ENCODE data around the gene GPR137B.
A peak's percentile ranks its signal among the peaks of the same experiment; 100 is the strongest.
"Not testable (repeated sequence)": the region's sequence is repeated elsewhere in the genome, so short reads cannot be mapped to it uniquely, and the experiment has no call there.

The GPR137B gene, protein sequence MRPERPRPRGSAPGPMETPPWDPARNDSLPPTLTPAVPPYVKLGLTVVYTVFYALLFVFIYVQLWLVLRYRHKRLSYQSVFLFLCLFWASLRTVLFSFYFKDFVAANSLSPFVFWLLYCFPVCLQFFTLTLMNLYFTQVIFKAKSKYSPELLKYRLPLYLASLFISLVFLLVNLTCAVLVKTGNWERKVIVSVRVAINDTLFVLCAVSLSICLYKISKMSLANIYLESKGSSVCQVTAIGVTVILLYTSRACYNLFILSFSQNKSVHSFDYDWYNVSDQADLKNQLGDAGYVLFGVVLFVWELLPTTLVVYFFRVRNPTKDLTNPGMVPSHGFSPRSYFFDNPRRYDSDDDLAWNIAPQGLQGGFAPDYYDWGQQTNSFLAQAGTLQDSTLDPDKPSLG

DNA sequence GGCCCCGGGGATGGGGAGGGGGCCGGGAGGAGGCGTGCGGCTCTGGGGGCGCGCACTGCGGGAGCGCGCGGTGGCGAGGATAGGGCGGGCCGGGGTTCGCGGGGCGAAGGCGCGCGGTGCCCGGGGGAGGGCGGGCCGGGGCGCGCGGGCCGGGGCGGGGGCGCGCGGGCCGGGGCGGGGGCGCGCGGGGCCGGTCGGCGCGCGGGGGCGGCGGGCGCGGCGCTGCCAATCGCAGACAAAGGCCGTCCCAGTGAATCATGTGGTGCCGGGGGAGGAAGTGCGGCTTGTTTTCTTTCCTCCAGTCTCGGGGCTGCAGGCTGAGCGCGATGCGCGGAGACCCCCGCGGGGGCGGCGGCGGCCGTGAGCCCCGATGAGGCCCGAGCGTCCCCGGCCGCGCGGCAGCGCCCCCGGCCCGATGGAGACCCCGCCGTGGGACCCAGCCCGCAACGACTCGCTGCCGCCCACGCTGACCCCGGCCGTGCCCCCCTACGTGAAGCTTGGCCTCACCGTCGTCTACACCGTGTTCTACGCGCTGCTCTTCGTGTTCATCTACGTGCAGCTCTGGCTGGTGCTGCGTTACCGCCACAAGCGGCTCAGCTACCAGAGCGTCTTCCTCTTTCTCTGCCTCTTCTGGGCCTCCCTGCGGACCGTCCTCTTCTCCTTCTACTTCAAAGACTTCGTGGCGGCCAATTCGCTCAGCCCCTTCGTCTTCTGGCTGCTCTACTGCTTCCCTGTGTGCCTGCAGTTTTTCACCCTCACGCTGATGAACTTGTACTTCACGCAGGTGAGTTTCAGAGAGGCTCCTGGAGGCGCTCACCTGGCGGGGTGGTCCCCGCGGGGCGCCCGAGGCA is at the start of gene GPR137B:
TSS of gene GPR137B (plus strand) at position 287 of the 851 bp plus-strand sequence. CDS start at position 371, 84 bp downstream.
- Histone ChIP-seq H3K4me1 (peaks cover 11% of the 10 kb centered on the region), H3K9me3 (no peaks in the 10 kb centered on the region), H3K27me3 (ENCODE audit: low read depth) (peaks cover 12% of the 10 kb centered on the region; the same call in 1 of the 2 replicates), H3K36me3 (replicated peaks) (no peaks in the 10 kb centered on the region), H3K4me3 (peak within 1 kb of the TSS; percentile 60)
- in situ Hi-C loops (cut with MboI; ENCODE audit: low sequenced_read_pairs), result no loop called here
- peak; percentile 43 to 71 for DNase-seq (ENCODE audit: low spot score in 2 of 2)

DNA sequence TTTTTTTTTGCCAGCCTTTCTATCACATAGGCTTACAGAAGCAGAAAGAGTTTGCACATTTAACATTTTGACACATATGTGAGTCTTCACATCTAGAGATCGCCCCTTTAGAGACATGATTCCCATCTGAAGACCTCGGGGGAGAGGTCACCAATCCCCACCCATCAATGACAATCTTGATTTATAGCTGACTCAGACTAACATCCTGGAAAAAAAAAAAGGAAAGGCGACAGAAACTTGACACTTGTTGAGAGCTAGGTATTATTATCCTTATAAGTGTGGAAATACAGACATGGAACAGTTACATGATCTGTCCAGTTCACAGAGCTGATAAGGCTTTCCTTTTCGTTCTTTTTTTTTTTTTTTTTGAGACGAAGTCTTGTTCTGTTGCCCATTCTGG is 49.4 kb upstream of the GPR137B start:
- Histone ChIP-seq H3K36me3 (replicated peaks) (no peaks in the 10 kb centered on the region), H3K9me3 (no peaks in the 10 kb centered on the region), H3K4me3 (no peak overlapping the region), H3K27me3 (ENCODE audit: low read depth) (no peaks in the 10 kb centered on the region), H3K4me1 (no peaks in the 10 kb centered on the region)
- no peak for DNase-seq (ENCODE audit: low spot score in 2 of 2)
- in situ Hi-C loops (cut with MboI; ENCODE audit: low sequenced_read_pairs), result no loop called here

DNA sequence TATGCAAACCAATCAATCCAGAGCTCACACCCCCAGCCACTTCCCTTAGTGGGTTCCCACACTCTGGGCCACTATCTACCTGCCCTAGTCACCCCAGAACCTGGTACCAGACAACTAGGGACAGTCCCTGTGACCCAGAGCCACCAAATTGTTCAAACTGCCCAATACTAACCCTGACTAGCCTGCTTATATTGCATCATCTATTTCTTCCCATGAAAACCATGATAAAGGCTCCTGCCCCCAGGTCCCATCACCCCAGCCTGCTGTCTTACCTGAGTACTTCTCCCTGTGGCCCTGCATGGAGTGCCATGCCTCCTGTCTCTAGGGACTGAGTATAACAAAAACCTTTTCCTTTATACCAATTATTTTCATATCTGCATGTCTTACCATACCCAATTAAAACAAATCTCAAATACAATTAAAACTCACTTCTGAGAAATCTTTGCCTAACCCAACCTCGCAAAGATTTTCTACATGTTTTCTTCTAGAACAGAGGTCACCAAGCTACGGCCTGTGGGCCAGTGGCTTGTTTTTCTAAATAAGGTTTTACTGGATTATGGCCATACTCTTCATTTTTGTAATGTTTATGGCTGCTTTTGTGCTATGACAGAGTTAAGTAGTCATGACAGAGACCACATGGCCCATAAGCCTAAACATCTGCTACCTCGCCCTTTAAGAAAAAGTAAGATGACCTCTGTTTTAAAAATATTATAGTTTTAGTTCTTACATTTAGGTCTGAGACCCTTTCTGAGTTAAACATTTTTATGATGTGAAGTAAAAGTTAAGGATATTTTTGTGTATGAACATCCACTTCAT is 46.4 kb upstream of the GPR137B start:
- H3K4me3 ChIP-seq, result no peak overlapping the region
- DNase-seq (ENCODE audit: low spot score in 2 of 2), result no peak
- H3K36me3 ChIP-seq (replicated peaks), result no peaks in the 10 kb centered on the region
- H3K27me3 ChIP-seq (ENCODE audit: low read depth), result peaks cover 2% of the 10 kb centered on the region; the same call in 1 of the 2 replicates
- no peaks in the 10 kb centered on the region for H3K9me3 ChIP-seq
- no peaks in the 10 kb centered on the region for H3K4me1 ChIP-seq
- in situ Hi-C loops (cut with MboI; ENCODE audit: low sequenced_read_pairs), result no loop called here

DNA sequence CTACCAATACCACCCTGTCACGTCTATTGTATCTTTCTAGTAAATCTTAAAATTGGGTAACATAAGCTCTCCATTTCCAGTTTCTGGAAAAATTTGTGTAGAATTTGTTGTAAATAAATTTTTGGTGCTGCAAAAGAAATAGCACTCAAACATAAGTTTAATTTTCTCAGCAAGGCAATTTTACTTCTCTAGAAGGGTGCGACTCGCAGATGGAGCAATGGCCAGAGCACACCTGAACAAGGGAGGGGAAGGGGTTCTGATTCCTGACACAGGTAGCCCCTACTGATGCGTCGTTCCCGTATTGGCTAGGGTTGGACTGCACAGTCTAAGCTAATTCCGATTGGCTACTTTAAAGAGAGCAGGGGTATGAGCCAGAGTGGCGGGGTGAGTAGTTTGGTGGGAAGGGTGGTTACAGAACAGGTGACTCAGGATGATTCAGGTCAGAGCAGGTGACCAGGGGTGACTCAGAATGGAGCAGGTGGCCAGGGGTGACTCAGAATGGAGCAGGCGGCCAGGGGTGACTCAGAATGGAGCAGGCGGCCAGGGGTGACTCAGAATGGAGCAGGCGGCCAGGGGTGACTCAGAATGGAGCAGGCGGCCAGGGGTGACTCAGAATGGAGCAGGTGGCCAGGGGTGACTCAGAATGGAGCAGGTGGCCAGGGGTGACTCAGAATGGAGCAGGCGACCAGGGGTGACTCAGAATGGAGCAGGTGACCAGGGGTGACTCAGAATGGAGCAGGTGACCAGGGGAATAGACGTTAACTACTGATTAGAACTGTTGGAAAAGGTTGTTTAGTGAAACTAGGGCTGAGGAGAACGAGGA is 45.5 kb upstream of the GPR137B start:
- peak in 1 of 2 experiments; percentile 41 for DNase-seq (ENCODE audit: low spot score in 2 of 2)
- H3K4me1 ChIP-seq; H3K27me3 ChIP-seq (ENCODE audit: low read depth); H3K9me3 ChIP-seq; H3K4me3 ChIP-seq; H3K36me3 ChIP-seq (replicated peaks); in situ Hi-C loops (cut with MboI; ENCODE audit: low sequenced_read_pairs): not testable (repeated sequence)

DNA sequence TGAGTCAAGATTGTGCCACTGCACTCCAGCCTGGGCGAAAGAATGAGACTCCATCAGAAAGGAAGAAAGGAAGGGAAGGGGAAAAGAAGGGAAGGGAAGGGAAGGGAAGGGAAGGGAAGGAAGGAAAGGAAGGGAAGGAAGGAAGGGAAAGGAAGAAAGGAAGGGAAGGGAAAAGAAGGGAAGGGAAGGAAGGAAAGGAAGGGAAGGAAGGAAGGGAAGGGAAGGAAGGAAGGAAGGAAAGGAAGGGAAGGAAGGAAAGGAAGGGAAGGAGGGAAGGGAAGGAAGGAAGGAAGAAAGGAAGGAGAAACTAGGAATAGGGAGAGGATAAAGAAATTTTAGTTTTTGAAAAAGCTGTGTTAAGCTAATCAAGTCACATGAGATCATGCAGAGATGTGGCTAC is 44.1 kb upstream of the GPR137B start:
- Histone ChIP-seq H3K9me3 (no peaks in the 10 kb centered on the region), H3K4me3 (no peak overlapping the region), H3K27me3 (ENCODE audit: low read depth) (peaks cover 2% of the 10 kb centered on the region; the same call in 1 of the 2 replicates), H3K36me3 (replicated peaks) (no peaks in the 10 kb centered on the region), H3K4me1 (no peaks in the 10 kb centered on the region)
- in situ Hi-C loops (cut with MboI; ENCODE audit: low sequenced_read_pairs), result no loop called here
- DNase-seq (ENCODE audit: low spot score in 2 of 2), result no peak

DNA sequence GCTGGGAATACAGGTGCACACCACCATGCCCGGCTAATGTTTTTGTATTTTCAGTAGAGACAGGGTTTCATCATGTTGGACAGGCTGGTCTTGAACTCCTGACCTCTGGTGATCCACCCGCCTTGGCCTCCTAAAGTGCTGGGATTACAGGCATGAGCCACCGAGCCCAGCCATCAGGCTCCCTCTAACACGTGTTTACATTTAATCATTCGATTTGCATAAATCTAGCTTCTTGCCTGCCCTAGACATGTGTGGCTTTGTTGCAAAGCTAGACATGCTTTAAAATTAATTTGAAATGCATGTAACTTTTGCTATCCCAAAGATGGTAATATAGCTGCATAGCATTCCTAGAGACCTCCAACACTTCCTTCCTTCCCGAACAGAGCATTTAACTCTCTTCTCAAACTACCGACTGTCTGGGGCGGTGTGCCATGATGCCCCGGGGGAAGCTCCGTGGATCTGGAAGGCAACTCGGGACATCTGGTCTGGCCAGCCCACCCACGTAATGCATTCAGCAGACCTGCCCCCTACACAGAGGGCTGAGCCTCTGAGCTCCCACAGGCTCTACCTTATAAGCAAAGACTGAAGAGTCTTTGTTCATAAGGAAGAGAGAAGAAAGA is 42.9 kb upstream of the GPR137B start:
- Histone ChIP-seq H3K4me1 (no peaks in the 10 kb centered on the region), H3K4me3 (no peak overlapping the region), H3K27me3 (ENCODE audit: low read depth) (peaks cover 2% of the 10 kb centered on the region; the same call in 1 of the 2 replicates), H3K36me3 (replicated peaks) (no peaks in the 10 kb centered on the region), H3K9me3 (no peaks in the 10 kb centered on the region)
- in situ Hi-C loops (cut with MboI; ENCODE audit: low sequenced_read_pairs), result no loop called here
- no peak for DNase-seq (ENCODE audit: low spot score in 2 of 2)

DNA sequence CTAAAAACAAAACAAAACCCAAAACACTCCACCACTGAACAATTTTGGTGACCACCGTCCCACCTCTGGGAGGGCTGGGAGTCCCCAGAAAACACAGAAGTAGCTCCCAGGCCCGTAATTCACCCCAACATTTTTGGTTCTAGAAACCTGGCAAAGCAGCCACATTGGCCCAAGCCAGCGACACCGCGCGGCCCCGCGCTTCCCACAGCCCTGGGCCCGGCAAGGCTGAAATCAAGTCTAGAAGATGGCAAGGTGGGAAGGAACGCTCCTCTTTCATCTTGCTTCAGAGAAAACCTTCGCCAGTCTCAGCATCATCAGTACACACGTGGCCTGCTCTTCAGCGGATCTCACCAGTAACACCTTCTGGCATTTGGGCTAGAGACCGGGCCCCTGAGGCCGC is 41.5 kb upstream of the GPR137B start:
- Histone ChIP-seq H3K4me3 (no peak overlapping the region), H3K27me3 (ENCODE audit: low read depth) (peaks cover 2% of the 10 kb centered on the region; the same call in 1 of the 2 replicates), H3K4me1 (no peaks in the 10 kb centered on the region), H3K9me3 (no peaks in the 10 kb centered on the region), H3K36me3 (replicated peaks) (no peaks in the 10 kb centered on the region)
- in situ Hi-C loops (cut with MboI; ENCODE audit: low sequenced_read_pairs), result loop anchor here (10.0 to 25.0 kb wide), 2 partner anchors 434 to 762 kb away; no protein-coding TSS in a partner anchor
- DNase-seq (ENCODE audit: low spot score in 2 of 2), result no peak

DNA sequence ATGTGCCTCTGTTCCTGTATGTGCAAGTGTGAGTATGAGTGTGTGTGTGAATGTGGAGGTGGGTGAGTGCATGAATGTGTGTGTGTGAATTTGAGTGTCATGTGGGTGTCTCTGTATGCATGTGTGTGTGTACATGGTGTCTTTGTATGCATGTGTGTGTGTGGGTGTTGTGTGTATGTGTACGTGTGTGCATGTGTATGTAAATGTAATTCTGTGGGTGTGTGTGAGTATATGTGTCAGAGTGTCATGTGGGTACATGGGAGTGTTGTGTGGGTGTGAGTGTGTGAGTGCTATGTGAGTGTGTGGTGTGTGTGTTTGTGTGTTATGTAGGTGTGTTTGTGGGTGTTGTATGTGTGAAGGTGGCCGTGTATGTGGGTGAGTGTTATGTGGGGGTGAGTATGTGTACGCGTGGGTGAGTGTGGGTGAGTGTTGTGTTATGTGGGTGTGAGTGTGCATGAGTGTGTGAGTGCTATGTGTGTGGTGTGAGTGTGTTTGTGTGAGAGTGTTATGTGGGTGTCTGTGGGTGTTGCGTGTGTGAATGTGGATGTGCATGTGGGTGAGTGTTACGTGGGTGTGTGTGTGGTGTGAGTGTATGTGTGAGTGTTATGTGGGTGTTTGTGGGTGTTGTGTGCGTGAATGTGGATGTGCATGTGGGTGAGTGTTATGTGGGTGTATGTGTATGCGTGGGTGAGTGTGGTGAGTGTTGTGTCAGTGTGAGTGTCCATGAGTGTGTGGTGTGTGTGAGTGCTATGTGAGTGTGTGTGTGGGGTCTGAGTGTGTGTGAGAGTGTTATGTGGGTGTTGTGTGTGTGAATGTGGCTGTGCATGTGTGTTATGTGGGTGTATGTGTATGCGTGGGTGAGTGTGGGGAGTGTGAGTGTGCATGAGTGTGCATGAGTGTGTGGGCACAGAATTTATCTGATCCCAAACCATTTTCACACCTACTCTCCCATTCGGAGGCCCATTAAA is 40.8 kb upstream of the GPR137B start:
- Histone ChIP-seq H3K9me3 (no peaks in the 10 kb centered on the region), H3K4me3 (no peak overlapping the region), H3K36me3 (replicated peaks) (no peaks in the 10 kb centered on the region), H3K27me3 (ENCODE audit: low read depth) (peaks cover 2% of the 10 kb centered on the region; the same call in 1 of the 2 replicates), H3K4me1 (no peaks in the 10 kb centered on the region)
- no peak for DNase-seq (ENCODE audit: low spot score in 2 of 2)
- in situ Hi-C loops (cut with MboI; ENCODE audit: low sequenced_read_pairs), result loop anchor here (10.0 to 25.0 kb wide), 2 partner anchors 433 to 761 kb away; no protein-coding TSS in a partner anchor

DNA sequence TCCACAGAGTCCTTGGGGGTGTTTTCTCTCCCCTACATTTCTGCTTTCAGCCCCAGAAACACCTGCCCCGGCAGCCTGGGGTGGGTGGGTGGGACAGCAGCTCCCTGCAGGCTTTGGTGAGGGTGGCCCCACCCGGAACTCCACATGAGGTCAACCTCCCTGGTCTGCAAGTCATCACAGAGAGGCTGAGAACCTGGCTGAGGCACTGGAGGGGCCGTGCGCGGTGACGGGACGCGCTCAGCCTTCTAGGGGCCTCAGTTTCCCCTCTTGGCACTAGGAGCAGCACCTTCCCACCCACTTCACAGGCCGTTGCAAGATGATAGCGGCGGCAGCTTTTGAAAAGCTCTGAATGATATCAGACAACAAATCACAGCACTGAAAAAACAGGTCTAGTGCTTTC is 39.7 kb upstream of the GPR137B start:
- peaks cover 2% of the 10 kb centered on the region; the same call in 1 of the 2 replicates for H3K27me3 ChIP-seq (ENCODE audit: low read depth)
- H3K9me3 ChIP-seq, result no peaks in the 10 kb centered on the region
- no peak for DNase-seq (ENCODE audit: low spot score in 2 of 2)
- in situ Hi-C loops (cut with MboI; ENCODE audit: low sequenced_read_pairs), result loop anchor here (10.0 to 25.0 kb wide), 2 partner anchors 432 to 760 kb away; no protein-coding TSS in a partner anchor
- H3K36me3 ChIP-seq (replicated peaks), result no peaks in the 10 kb centered on the region
- H3K4me3 ChIP-seq, result no peak overlapping the region
- H3K4me1 ChIP-seq, result no peaks in the 10 kb centered on the region

DNA sequence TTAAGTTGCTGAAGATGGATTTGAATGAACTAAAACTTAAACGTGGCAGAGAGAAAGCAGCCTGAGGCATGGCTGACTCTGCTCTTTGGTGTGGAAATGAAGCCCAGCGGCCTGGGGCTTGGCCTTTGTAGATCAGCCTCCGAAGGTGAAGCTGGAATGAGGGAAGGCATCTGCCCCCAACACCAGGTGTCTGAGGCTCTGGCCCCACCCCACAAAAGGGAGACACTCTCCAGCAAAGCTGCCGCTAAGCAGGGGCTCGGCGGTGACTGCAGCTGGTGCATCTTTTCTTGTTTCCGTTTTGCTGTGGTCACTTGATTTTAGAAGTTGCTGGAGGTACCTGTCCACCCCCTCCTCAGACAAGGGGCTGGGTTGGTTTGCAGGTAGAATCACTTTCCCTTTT is 39.3 kb upstream of the GPR137B start:
- no peak for DNase-seq (ENCODE audit: low spot score in 2 of 2)
- no peak overlapping the region for H3K4me3 ChIP-seq
- in situ Hi-C loops (cut with MboI; ENCODE audit: low sequenced_read_pairs), result loop anchor here (10.0 to 25.0 kb wide), 2 partner anchors 432 to 759 kb away; no protein-coding TSS in a partner anchor

DNA sequence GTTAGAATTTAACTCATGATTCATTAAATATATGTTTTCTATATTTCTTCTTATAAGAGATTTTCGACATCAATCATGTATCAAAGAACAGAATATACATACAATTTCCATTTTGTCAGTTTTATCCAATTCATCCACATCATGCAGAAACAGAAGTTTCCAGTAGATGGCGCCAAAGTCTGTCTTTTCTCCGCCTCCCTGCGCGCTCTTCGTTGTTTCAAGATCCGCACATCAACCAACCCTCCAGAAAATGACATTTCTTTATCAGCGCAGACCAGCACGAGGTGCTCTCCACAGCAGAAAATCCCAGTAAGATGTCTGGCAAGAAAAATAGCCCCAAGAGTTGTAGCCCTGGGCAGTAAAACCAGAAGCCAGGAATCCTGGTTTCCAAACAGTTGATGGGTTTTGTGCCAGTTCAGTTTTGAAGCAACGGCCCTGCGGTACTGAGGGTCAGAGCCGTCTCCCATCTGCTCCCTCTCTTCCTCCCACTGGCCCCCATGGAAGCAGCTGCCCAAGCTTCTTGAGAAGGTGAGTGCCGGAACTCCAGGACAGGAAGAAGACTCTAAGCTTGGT is 38.6 kb upstream of the GPR137B start:
- H3K36me3 ChIP-seq (replicated peaks), result no peaks in the 10 kb centered on the region

More for the DNA sequence above, 39.3 kb upstream of the GPR137B start:
- Histone ChIP-seq H3K36me3 (replicated peaks) (no peaks in the 10 kb centered on the region), H3K4me1 (no peaks in the 10 kb centered on the region), H3K27me3 (ENCODE audit: low read depth) (peaks cover 2% of the 10 kb centered on the region; the same call in 1 of the 2 replicates), H3K9me3 (no peaks in the 10 kb centered on the region)

More for the DNA sequence above, 38.6 kb upstream of the GPR137B start:
- in situ Hi-C loops (cut with MboI; ENCODE audit: low sequenced_read_pairs), result loop anchor here (10.0 to 25.0 kb wide), 2 partner anchors 431 to 759 kb away; no protein-coding TSS in a partner anchor
- Histone ChIP-seq H3K4me3 (no peak overlapping the region), H3K4me1 (no peaks in the 10 kb centered on the region), H3K9me3 (no peaks in the 10 kb centered on the region), H3K27me3 (ENCODE audit: low read depth) (no peaks in the 10 kb centered on the region)
- DNase-seq (ENCODE audit: low spot score in 2 of 2), result peak; percentile 66 to 74
